Neuronal stem cell (in vitro differentiated cells): Measurements from ENCODE around the gene FOXD1.

Source experiments
- DNase-seq: peaks from one replicate; pipeline ENCODE4 v3.0.0-alpha.2; 2013; ENCODE audit warnings: low spot score
- H2AFZ ChIP-seq: one replicate; pipeline ENCODE4 v1.6.1; 2013; ENCODE audit warnings: mild to moderate bottlenecking, low read length, inconsistent platforms
- H2AK5ac ChIP-seq: 2 replicates; pipeline ENCODE4 v1.6.1; 2013; ENCODE audit warnings: low read depth, mild to moderate bottlenecking, inconsistent platforms, low read length, moderate library complexity, mixed read lengths
- H2BK120ac ChIP-seq: 2 replicates; pipeline ENCODE4 v1.6.1; 2013; ENCODE audit warnings: low read depth, mild to moderate bottlenecking, inconsistent platforms, low read length, moderate library complexity, mixed read lengths
- H2BK12ac ChIP-seq: one replicate; pipeline ENCODE4 v1.6.1; 2013; ENCODE audit warnings: low read length, inconsistent platforms
- H2BK15ac ChIP-seq: 2 replicates; pipeline ENCODE4 v1.6.1; 2013; ENCODE audit warnings: mild to moderate bottlenecking, low read length, inconsistent platforms, mixed read lengths
- H2BK5ac ChIP-seq: one replicate; pipeline ENCODE4 v1.6.1; 2013; ENCODE audit warnings: inconsistent platforms, mild to moderate bottlenecking, low read length, moderate library complexity
- H3K14ac ChIP-seq: one replicate; pipeline ENCODE4 v1.6.1; 2013; ENCODE audit warnings: low read length, inconsistent platforms
- H3K18ac ChIP-seq: 2 replicates; pipeline ENCODE4 v1.6.1; 2013; ENCODE audit warnings: low read length, inconsistent platforms
- H3K23ac ChIP-seq: 2 replicates; pipeline ENCODE4 v1.6.1; 2013; ENCODE audit warnings: low read depth, mild to moderate bottlenecking, mixed read lengths, low read length, inconsistent platforms; ENCODE audit not compliant: poor library complexity
- H3K27ac ChIP-seq: replicated peaks from 3 replicates; pipeline ENCODE4 v1.5.1; 2013; ENCODE audit warnings: low read length, inconsistent platforms
- H3K27me3 ChIP-seq, 3 experiments: 2 replicates each; pipeline ENCODE4 v1.6.1; 2013; ENCODE audit warnings: low read length in 3 of 3, mild to moderate bottlenecking in 2 of 3, inconsistent platforms in 1 of 3, low read depth in 1 of 3, mixed read lengths in 1 of 3, moderate library complexity in 1 of 3; ENCODE audit not compliant: control insufficient read depth in 3 of 3, insufficient read depth in 3 of 3
- H3K36me3 ChIP-seq, 2 donors: replicated peaks in 1 of 2; 2 replicates each; pipeline ENCODE4 v1.6.1; 2013; ENCODE audit warnings: low read length in 2 of 2; ENCODE audit not compliant: control insufficient read depth in 2 of 2, insufficient read depth in 2 of 2
- H3K4ac ChIP-seq: 2 replicates; pipeline ENCODE4 v1.6.1; 2013; ENCODE audit warnings: inconsistent platforms, mild to moderate bottlenecking, low read length, moderate library complexity
- H3K4me1 ChIP-seq, 2 donors: 1 replicate in 1 of 2; 2 replicates in 1 of 2; pipeline ENCODE4 v1.6.1; 2013; ENCODE audit warnings: low read length in 2 of 2, low read depth in 1 of 2; ENCODE audit not compliant: control insufficient read depth in 2 of 2, insufficient read depth in 1 of 2
- H3K4me2 ChIP-seq: one replicate; pipeline ENCODE4 v1.6.1; 2013; ENCODE audit warnings: mild to moderate bottlenecking, low read length, inconsistent platforms; ENCODE audit not compliant: insufficient read depth, poor library complexity, severe bottlenecking
- H3K4me3 ChIP-seq, 2 donors: 2 replicates each; pipeline ENCODE4 v1.5.1; 2013; ENCODE audit warnings: low read length in 2 of 2, mild to moderate bottlenecking in 2 of 2, inconsistent platforms in 1 of 2, moderate library complexity in 1 of 2
- H3K79me1 ChIP-seq: one replicate; pipeline ENCODE4 v1.6.1; 2013; ENCODE audit warnings: low read depth, mild to moderate bottlenecking, inconsistent platforms, low read length, moderate library complexity
- H3K9ac ChIP-seq: one replicate; pipeline ENCODE4 v1.6.1; 2013; ENCODE audit warnings: mild to moderate bottlenecking, low read depth, low read length, inconsistent platforms; ENCODE audit not compliant: poor library complexity
- H3K9me3 ChIP-seq, 2 donors: replicated peaks in 1 of 2; 2 replicates each; pipeline versions ENCODE3 to v1.6.1; 2013; ENCODE audit warnings: low read length in 2 of 2, mild to moderate bottlenecking in 2 of 2, inconsistent platforms in 1 of 2, low read depth in 1 of 2, mixed read lengths in 1 of 2, moderate library complexity in 1 of 2; ENCODE audit not compliant: control insufficient read depth in 2 of 2, insufficient read depth in 1 of 2
- H4K8ac ChIP-seq: one replicate; pipeline ENCODE4 v1.6.1; 2013; ENCODE audit warnings: low read depth, mild to moderate bottlenecking, inconsistent platforms, low read length, moderate library complexity
- H4K91ac ChIP-seq: one replicate; pipeline ENCODE4 v1.6.1; 2013; ENCODE audit warnings: low read length, low read depth, mild to moderate bottlenecking, inconsistent platforms; ENCODE audit not compliant: poor library complexity
- WGBS, 2 donors: extraction: QIAGEN DNeasy Blood & Tissue Kit; methylation state at CpG; one replicate each; pipeline ENCODE4 v1.1.7; 2013; ENCODE audit warnings: missing lambda C conversion rate in 2 of 2, mixed read lengths in 1 of 2; ENCODE audit not compliant: insufficient read length in 2 of 2, insufficient replicate concordance in 1 of 2; ENCODE audit errors: extremely low coverage in 2 of 2; 5-methylcytosine and 5-hydroxymethylcytosine counted together

Gene FOXD1

GRCh38 chr5:73440262-73440661 is 8.3 kb downstream of the FOXD1 start:
- WGBS, 2 donors = no CpG with 5 or more reads among the region's 1 CpG
- H3K79me1 ChIP-seq = no peaks in the 10 kb centered on the region
- no peak overlapping the region for H4K8ac ChIP-seq
- H3K4me2 ChIP-seq = no peak overlapping the region
- no peak overlapping the region for H3K18ac ChIP-seq
- H3K9ac ChIP-seq = no peak overlapping the region
- H2BK120ac ChIP-seq = no peak overlapping the region
- no peak overlapping the region for H2AFZ ChIP-seq
- no peak overlapping the region for H3K23ac ChIP-seq
- H3K4me3 ChIP-seq = no peak overlapping the region
- H3K9me3 ChIP-seq = peaks cover 4 to 6% of the 10 kb centered on the region in 2 donors
- H3K27me3 ChIP-seq = peaks cover 21 to 98% (median 83%) of the 10 kb centered on the region in 3 experiments
- H3K4me1 ChIP-seq = peaks cover 0 to 10% of the 10 kb centered on the region in 2 donors
- no peak overlapping the region for H2AK5ac ChIP-seq
- no peak overlapping the region for H2BK12ac ChIP-seq
- H3K36me3 ChIP-seq = no peaks in the 10 kb centered on the region
- no peak overlapping the region for H2BK15ac ChIP-seq
- no peak overlapping the region for H4K91ac ChIP-seq
- H3K27ac ChIP-seq = no peak overlapping the region
- H3K14ac ChIP-seq = no peak overlapping the region
- no peak overlapping the region for H3K4ac ChIP-seq
- no peak for DNase-seq
- H2BK5ac ChIP-seq = no peak overlapping the region

DNA sequence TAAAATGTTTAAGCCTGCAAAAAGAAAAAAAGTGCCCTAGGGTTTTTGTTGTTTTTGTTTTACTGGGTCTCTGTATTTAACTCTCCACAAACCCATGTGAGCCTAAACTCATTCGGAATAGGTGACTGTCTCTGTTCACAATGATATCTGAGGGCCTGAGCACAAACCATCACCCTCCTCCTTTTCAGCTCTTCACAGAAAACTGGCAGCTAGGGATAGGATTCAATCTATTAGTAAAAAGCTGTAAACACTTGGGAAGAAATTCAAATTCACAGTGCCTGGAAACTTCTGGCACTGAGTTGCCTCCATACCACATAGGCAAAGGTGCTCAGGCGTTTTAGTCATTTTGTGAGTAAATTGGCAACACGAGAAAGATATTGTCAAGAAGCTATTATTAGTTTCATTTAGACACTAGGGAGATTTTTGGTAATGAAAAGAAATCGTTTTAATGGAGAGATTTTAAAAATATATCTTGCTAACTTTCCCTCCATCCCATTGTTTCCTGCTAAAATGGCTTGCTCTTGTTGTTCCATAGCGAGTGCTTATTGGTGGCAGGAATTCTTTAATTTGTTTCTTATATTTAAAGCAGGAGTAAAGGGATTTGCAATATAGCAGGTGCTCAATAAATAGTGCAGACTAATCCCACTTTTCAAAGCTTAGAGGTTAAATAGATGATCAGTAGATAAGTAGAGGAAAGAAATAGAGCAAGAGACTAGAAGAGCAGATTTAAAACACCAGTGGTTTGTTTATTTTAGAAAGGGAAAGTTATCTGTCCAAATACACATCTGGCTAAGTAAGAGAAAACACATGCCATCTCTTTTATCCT is 9.7 kb downstream of the FOXD1 start:
- Histone ChIP-seq H3K4me2 (no peak overlapping the region), H4K8ac (no peak overlapping the region), H2AK5ac (no peak overlapping the region), H2BK120ac (no peak overlapping the region), H3K4ac (no peak overlapping the region), H3K27me3 (peaks cover 14 to 98% (median 77%) of the 10 kb centered on the region in 3 experiments), H3K23ac (no peak overlapping the region), H2BK15ac (no peak overlapping the region), H3K18ac (no peak overlapping the region), H3K79me1 (no peaks in the 10 kb centered on the region), H3K4me3 (no peak overlapping the region), H3K27ac (no peak overlapping the region), H2BK12ac (no peak overlapping the region), H3K36me3 (no peaks in the 10 kb centered on the region), H3K4me1 (peaks cover 0 to 8% of the 10 kb centered on the region in 2 donors), H2AFZ (no peak overlapping the region), H3K9me3 (peaks cover 4 to 6% of the 10 kb centered on the region in 2 donors), H2BK5ac (no peak overlapping the region), H4K91ac (no peak overlapping the region), H3K9ac (no peak overlapping the region), H3K14ac (no peak overlapping the region)
- WGBS, 2 donors = no CpG with 5 or more reads among the region's 5 CpGs
- DNase-seq = no peak

- WGBS, 2 donors = no CpG with 5 or more reads among the region's 18 CpGs
- no peak for DNase-seq
- H3K27me3 ChIP-seq = peaks cover 13 to 98% (median 74%) of the 10 kb centered on the region in 3 experiments
Observed at GRCh38 chr5:73437777-73438644, 10.6 kb downstream of the FOXD1 start.

More at GRCh38 chr5:73437777-73438644, 10.6 kb downstream of the FOXD1 start:
- Histone ChIP-seq H3K27ac (no peak overlapping the region), H2BK12ac (no peak overlapping the region), H3K23ac (no peak overlapping the region), H2AK5ac (no peak overlapping the region), H4K91ac (no peak overlapping the region), H3K79me1 (no peaks in the 10 kb centered on the region), H3K4ac (no peak overlapping the region), H2BK15ac (no peak overlapping the region), H2AFZ (peak overlapping the region; percentile 98), H3K9me3 (peaks cover 4 to 6% of the 10 kb centered on the region in 2 donors), H3K4me3 (peak overlapping the region in 1 of 2 donors; percentile 24), H4K8ac (no peak overlapping the region), H3K9ac (no peak overlapping the region), H3K4me2 (peak overlapping the region; percentile 90), H3K4me1 (peaks cover 0 to 8% of the 10 kb centered on the region in 2 donors), H3K36me3 (no peaks in the 10 kb centered on the region), H2BK120ac (no peak overlapping the region), H2BK5ac (no peak overlapping the region), H3K18ac (no peak overlapping the region), H3K14ac (no peak overlapping the region)
